Stimulated activated naive CD8-positive, alpha-beta T cell treated with anti-CD3 and anti-CD28 coated beads, Interleukin-15, Interleukin-2, amounts not matched to agents 100 ng/mL and 50 ng/mL, for 24 hours (primary cell): ENCODE results near the gene SCUBE3.
A peak's percentile ranks its signal among the peaks of the same experiment; 100 is the strongest.

Experiments
- H3K27ac Mint-ChIP-seq: one replicate; pipeline ENCODE4 v1.8.0; 2021; ENCODE audit warnings: mild to moderate bottlenecking, mixed read lengths
- H3K27me3 Mint-ChIP-seq: one replicate; pipeline ENCODE4 v1.8.0; 2021; ENCODE audit warnings: mixed read lengths
- H3K36me3 Mint-ChIP-seq: one replicate; pipeline ENCODE4 v1.8.0; 2021; ENCODE audit warnings: low read depth, mixed read lengths
- H3K4me1 Mint-ChIP-seq: one replicate; pipeline ENCODE4 v1.8.0; 2021; ENCODE audit warnings: low read depth, mixed read lengths
- H3K4me3 Mint-ChIP-seq: one replicate; pipeline ENCODE4 v1.8.0; 2021; ENCODE audit warnings: mild to moderate bottlenecking, mixed read lengths
- H3K9me3 Mint-ChIP-seq: one replicate; pipeline ENCODE4 v1.8.0; 2021; ENCODE audit warnings: mixed read lengths

The SCUBE3 gene

GRCh38 chr6:35213824-35214756, at the start of gene SCUBE3:
SCUBE3 (plus strand) TSS chr6:35213956; CDS start chr6:35214419, 463 bp downstream.
- Mint-ChIP-seq H3K4me3 (peak within 1 kb of the TSS; percentile 53), H3K36me3 (no peaks in the 10 kb centered on the region), H3K27ac (no peak within 1 kb of the TSS), H3K27me3 (peaks cover 74% of the 10 kb centered on the region), H3K4me1 (peaks cover 4% of the 10 kb centered on the region), H3K9me3 (no peaks in the 10 kb centered on the region)

GRCh38 chr6:35164277-35164676, 49.5 kb upstream of the SCUBE3 start:
- Mint-ChIP-seq H3K36me3 (no peaks in the 10 kb centered on the region), H3K9me3 (no peaks in the 10 kb centered on the region), H3K4me1 (no peaks in the 10 kb centered on the region), H3K27me3 (peaks cover 19% of the 10 kb centered on the region), H3K27ac (no peak overlapping the region), H3K4me3 (no peak overlapping the region)

DNA sequence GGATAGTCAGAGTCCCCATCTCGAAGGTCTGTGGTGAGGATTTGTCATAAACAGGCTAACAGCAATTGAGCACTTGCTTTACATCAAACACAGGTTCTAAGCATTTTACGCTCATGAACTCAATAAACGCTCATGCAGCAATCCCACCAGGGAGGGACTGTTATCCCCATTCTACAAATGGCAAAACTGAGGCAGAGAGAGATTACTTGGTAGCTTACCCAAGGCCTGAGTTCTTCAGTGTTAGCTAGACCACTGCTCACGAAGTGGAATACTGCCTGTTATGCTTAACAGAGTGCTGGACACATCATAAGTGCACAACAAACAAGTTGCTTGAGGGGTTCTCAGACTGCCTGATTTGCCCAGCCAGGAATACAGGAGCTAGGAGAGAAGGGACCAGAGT, 48.9 kb upstream of the SCUBE3 start:
- H3K9me3 Mint-ChIP-seq, result peaks cover 5% of the 10 kb centered on the region
- peaks cover 19% of the 10 kb centered on the region for H3K27me3 Mint-ChIP-seq
- no peak overlapping the region for H3K4me3 Mint-ChIP-seq
- no peaks in the 10 kb centered on the region for H3K4me1 Mint-ChIP-seq
- no peak overlapping the region for H3K27ac Mint-ChIP-seq
- peaks cover 4% of the 10 kb centered on the region for H3K36me3 Mint-ChIP-seq

- Mint-ChIP-seq H3K9me3 (peaks cover 5% of the 10 kb centered on the region), H3K4me1 (no peaks in the 10 kb centered on the region), H3K27me3 (peaks cover 19% of the 10 kb centered on the region), H3K4me3 (no peak overlapping the region), H3K27ac (no peak overlapping the region), H3K36me3 (peaks cover 4% of the 10 kb centered on the region)
These were observed 48.1 kb upstream of the SCUBE3 start for GRCh38 chr6:35165630-35166071.

GRCh38 chr6:35166116-35166515, 47.6 kb upstream of the SCUBE3 start:
- Mint-ChIP-seq H3K36me3 (peaks cover 4% of the 10 kb centered on the region), H3K4me3 (no peak overlapping the region), H3K4me1 (no peaks in the 10 kb centered on the region), H3K27me3 (peaks cover 17% of the 10 kb centered on the region), H3K9me3 (peaks cover 5% of the 10 kb centered on the region), H3K27ac (no peak overlapping the region)

- Mint-ChIP-seq H3K4me1 (no peaks in the 10 kb centered on the region), H3K36me3 (peaks cover 4% of the 10 kb centered on the region), H3K4me3 (no peak overlapping the region), H3K27me3 (peaks cover 17% of the 10 kb centered on the region), H3K27ac (no peak overlapping the region), H3K9me3 (peaks cover 5% of the 10 kb centered on the region)
These were observed 47.2 kb upstream of the SCUBE3 start for GRCh38 chr6:35166520-35166919.

- H3K4me1 Mint-ChIP-seq, result no peaks in the 10 kb centered on the region
- H3K4me3 Mint-ChIP-seq, result no peak overlapping the region
- H3K9me3 Mint-ChIP-seq, result peaks cover 5% of the 10 kb centered on the region
These were observed 46.3 kb upstream of the SCUBE3 start for GRCh38 chr6:35167505-35167904.

DNA sequence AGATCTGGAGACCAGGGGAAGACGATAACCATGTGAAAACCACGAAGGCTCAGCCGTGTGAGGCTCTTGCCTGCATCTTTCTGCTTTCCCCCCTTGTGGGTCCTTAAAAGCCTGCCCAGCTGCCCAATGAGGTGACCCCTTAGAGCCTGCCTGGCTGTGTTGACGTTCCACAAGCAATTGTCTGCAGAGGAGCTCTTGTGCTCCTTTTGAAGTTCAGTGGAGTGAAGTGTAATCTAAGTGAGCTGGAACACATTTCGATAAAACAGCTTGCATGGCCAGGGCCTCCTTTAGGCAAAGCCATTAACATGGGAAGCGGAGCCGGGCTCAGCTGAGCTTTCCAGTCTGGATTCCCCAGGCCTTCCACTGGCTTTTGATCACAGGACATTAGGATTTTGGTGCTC, 45.3 kb upstream of the SCUBE3 start:
- peaks cover 5% of the 10 kb centered on the region for H3K9me3 Mint-ChIP-seq
- peaks cover 4% of the 10 kb centered on the region for H3K36me3 Mint-ChIP-seq
- no peak overlapping the region for H3K27ac Mint-ChIP-seq
- no peaks in the 10 kb centered on the region for H3K4me1 Mint-ChIP-seq
- H3K27me3 Mint-ChIP-seq, result peaks cover 18% of the 10 kb centered on the region
- H3K4me3 Mint-ChIP-seq, result no peak overlapping the region

More at GRCh38 chr6:35167505-35167904, 46.3 kb upstream of the SCUBE3 start:
- no peak overlapping the region for H3K27ac Mint-ChIP-seq
- H3K36me3 Mint-ChIP-seq, result peaks cover 4% of the 10 kb centered on the region
- H3K27me3 Mint-ChIP-seq, result peaks cover 17% of the 10 kb centered on the region

- H3K27ac Mint-ChIP-seq, result no peak overlapping the region
- H3K36me3 Mint-ChIP-seq, result peaks cover 4% of the 10 kb centered on the region
- H3K4me1 Mint-ChIP-seq, result no peaks in the 10 kb centered on the region
- peaks cover 12% of the 10 kb centered on the region for H3K27me3 Mint-ChIP-seq
- H3K4me3 Mint-ChIP-seq, result no peak overlapping the region
- H3K9me3 Mint-ChIP-seq, result peaks cover 5% of the 10 kb centered on the region
These were observed 43.6 kb upstream of the SCUBE3 start for GRCh38 chr6:35170166-35170565.

GRCh38 chr6:35170891-35171290, 42.9 kb upstream of the SCUBE3 start:
- Mint-ChIP-seq H3K27ac (no peak overlapping the region), H3K9me3 (peaks cover 5% of the 10 kb centered on the region), H3K4me3 (no peak overlapping the region), H3K4me1 (no peaks in the 10 kb centered on the region), H3K27me3 (peaks cover 12% of the 10 kb centered on the region), H3K36me3 (peaks cover 4% of the 10 kb centered on the region)

DNA sequence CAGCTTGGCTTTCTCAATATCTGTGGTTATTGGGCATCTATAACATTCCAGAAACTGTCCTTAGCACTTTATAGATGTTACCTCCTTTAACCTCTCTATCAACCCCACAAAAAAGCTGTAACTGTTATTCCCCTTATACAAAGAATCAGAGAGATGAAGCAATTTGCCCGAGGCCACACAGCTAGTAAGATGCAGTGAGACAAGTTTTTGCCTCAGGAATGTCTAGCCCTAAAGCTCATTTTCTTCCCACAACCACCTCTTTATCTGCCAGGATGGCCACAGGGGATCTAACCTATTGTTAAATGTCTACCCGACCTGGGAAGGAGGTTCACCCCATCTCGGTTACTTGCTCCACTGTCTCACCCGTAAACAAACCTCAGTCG, 40.7 kb upstream of the SCUBE3 start:
- Mint-ChIP-seq H3K27ac (no peak overlapping the region), H3K36me3 (peaks cover 4% of the 10 kb centered on the region), H3K4me1 (no peaks in the 10 kb centered on the region), H3K9me3 (peaks cover 5% of the 10 kb centered on the region), H3K27me3 (peaks cover 15% of the 10 kb centered on the region), H3K4me3 (no peak overlapping the region)

- H3K9me3 Mint-ChIP-seq, result peaks cover 5% of the 10 kb centered on the region
- peak overlapping the region; percentile 49 for H3K27ac Mint-ChIP-seq
- peaks cover 15% of the 10 kb centered on the region for H3K27me3 Mint-ChIP-seq
- peaks cover 4% of the 10 kb centered on the region for H3K36me3 Mint-ChIP-seq
- no peak overlapping the region for H3K4me3 Mint-ChIP-seq
- H3K4me1 Mint-ChIP-seq, result no peaks in the 10 kb centered on the region
These were observed 40.2 kb upstream of the SCUBE3 start for GRCh38 chr6:35173427-35174087.

DNA sequence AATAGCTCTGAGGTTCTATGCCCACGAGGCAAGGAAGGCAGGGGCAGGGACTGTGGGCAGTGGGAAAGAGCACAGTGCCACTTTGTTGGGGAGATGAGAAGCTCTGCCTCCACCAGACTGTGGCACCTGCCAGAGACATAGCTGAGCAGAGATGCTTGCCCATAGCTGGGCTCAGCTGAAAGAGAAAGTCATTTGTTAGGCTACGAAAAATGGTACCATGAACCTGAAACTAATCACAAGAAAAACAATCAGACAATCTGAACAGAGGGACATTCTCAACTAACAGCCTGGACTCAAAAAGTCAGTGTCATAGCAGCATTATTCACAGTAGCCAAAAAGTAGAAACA, 39.7 kb upstream of the SCUBE3 start:
- H3K36me3 Mint-ChIP-seq, result peaks cover 4% of the 10 kb centered on the region
- peaks cover 5% of the 10 kb centered on the region for H3K9me3 Mint-ChIP-seq
- no peak overlapping the region for H3K4me3 Mint-ChIP-seq
- H3K27me3 Mint-ChIP-seq, result peaks cover 15% of the 10 kb centered on the region
- no peaks in the 10 kb centered on the region for H3K4me1 Mint-ChIP-seq
- H3K27ac Mint-ChIP-seq, result peak overlapping the region; percentile 49

DNA sequence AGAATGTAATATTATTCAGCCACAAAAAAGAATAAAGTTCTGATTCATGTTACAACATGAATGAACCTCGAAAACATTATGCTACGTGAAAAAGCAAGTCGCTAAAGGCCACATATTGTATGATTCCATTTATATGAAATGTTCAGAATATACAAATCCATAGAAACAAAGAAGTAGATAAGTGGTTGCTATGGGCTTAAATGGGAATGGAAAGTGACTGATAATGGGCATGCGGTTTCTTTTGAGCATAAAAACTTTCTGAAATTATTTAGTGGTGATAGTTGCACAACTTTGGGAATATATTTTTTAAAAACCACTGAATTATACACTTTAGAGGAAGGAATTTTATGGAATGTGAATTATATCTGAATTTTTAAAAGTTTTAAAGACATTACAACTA, 39.3 kb upstream of the SCUBE3 start:
- Mint-ChIP-seq H3K36me3 (peaks cover 3% of the 10 kb centered on the region), H3K4me3 (no peak overlapping the region), H3K9me3 (peaks cover 3% of the 10 kb centered on the region), H3K27me3 (peaks cover 15% of the 10 kb centered on the region), H3K4me1 (no peaks in the 10 kb centered on the region), H3K27ac (no peak overlapping the region)

- Mint-ChIP-seq H3K4me3 (no peak overlapping the region), H3K27ac (no peak overlapping the region), H3K36me3 (no peaks in the 10 kb centered on the region), H3K27me3 (peaks cover 15% of the 10 kb centered on the region), H3K9me3 (no peaks in the 10 kb centered on the region), H3K4me1 (no peaks in the 10 kb centered on the region)
These were observed 37.3 kb upstream of the SCUBE3 start for GRCh38 chr6:35176301-35177024.
